Mesendoderm (in vitro differentiated cells): ENCODE data around the gene C2.
A peak's percentile ranks its signal among the peaks of the same experiment; 100 is the strongest.

Source experiments
- DNase-seq: peaks from one replicate; pipeline ENCODE4 v3.0.0; 2013
- H2AK5ac ChIP-seq: 2 replicates; pipeline ENCODE4 v1.6.1; 2013; ENCODE audit warnings: low read length, inconsistent platforms
- H2BK120ac ChIP-seq: 2 replicates; pipeline ENCODE4 v1.6.1; 2013; ENCODE audit warnings: low read depth, mild to moderate bottlenecking, low read length, moderate library complexity, mixed read lengths
- H2BK15ac ChIP-seq: replicated peaks from 2 replicates; pipeline ENCODE4 v1.6.1; 2013; ENCODE audit warnings: low read depth, mild to moderate bottlenecking, moderate library complexity
- H2BK5ac ChIP-seq: 2 replicates; pipeline ENCODE4 v1.6.1; 2013; ENCODE audit warnings: low read length, inconsistent platforms
- H3K18ac ChIP-seq: 2 replicates; pipeline ENCODE4 v1.6.1; 2013; ENCODE audit warnings: mild to moderate bottlenecking, low read length, mixed read lengths
- H3K23ac ChIP-seq: one replicate; pipeline ENCODE4 v1.6.1; 2013; ENCODE audit warnings: low read length
- H3K27ac ChIP-seq: 2 replicates; pipeline ENCODE4 v1.5.1; 2013; ENCODE audit warnings: low read depth, mild to moderate bottlenecking, inconsistent platforms, low read length, moderate library complexity
- H3K27me3 ChIP-seq: 2 replicates; pipeline ENCODE4 v1.6.1; 2013; ENCODE audit warnings: low read length, control low read depth, mild to moderate bottlenecking, inconsistent platforms; ENCODE audit not compliant: insufficient read depth, poor library complexity
- H3K36me3 ChIP-seq: 2 replicates; pipeline ENCODE4 v1.6.1; 2013; ENCODE audit warnings: low read length, inconsistent platforms; ENCODE audit not compliant: control insufficient read depth, insufficient read depth
- H3K4ac ChIP-seq: one replicate; pipeline ENCODE4 v1.6.1; 2013; ENCODE audit warnings: low read depth, mild to moderate bottlenecking, low read length, moderate library complexity
- H3K4me1 ChIP-seq: 2 replicates; pipeline ENCODE4 v1.6.1; 2013; ENCODE audit warnings: low read depth, low read length, inconsistent platforms; ENCODE audit not compliant: control insufficient read depth
- H3K4me2 ChIP-seq: 2 replicates; pipeline ENCODE4 v1.6.1; 2013; ENCODE audit warnings: low read length
- H3K4me3 ChIP-seq: 2 replicates; pipeline ENCODE4 v1.5.1; 2013; ENCODE audit warnings: mild to moderate bottlenecking, low read length
- H3K56ac ChIP-seq: one replicate; pipeline ENCODE4 v1.6.1; 2013; ENCODE audit warnings: low read length
- H3K79me1 ChIP-seq: 2 replicates; pipeline ENCODE4 v1.6.1; 2013; ENCODE audit warnings: low read length, inconsistent platforms
- H3K79me2 ChIP-seq: 2 replicates; pipeline ENCODE4 v1.6.1; 2013; ENCODE audit warnings: mild to moderate bottlenecking, low read length; ENCODE audit not compliant: control insufficient read depth, insufficient read depth
- H3K9ac ChIP-seq: 2 replicates; pipeline ENCODE4 v1.6.1; 2013; ENCODE audit warnings: low read length, inconsistent platforms
- H4K5ac ChIP-seq: one replicate; pipeline ENCODE4 v1.6.1; 2013; ENCODE audit warnings: low read length
- H4K8ac ChIP-seq: one replicate; pipeline ENCODE4 v1.6.1; 2013; ENCODE audit warnings: low read depth, mild to moderate bottlenecking, control low read depth, low read length, moderate library complexity
- WGBS: extraction: QIAGEN DNeasy Blood & Tissue Kit; methylation state at CpG from one replicate; pipeline ENCODE4 v1.1.7; 2013; ENCODE audit warnings: low lambda C conversion rate, missing lambda C conversion rate; ENCODE audit not compliant: insufficient coverage; ENCODE audit errors: extremely low coverage; 5-methylcytosine and 5-hydroxymethylcytosine counted together

The C2 gene

GRCh38 chr6:31948753-31949413 is 21.4 kb downstream of the C2 start:
- no peaks in the 10 kb centered on the region for H3K79me2 ChIP-seq
- no peaks in the 10 kb centered on the region for H3K4me1 ChIP-seq
- no peak overlapping the region for H3K18ac ChIP-seq
- H2BK120ac ChIP-seq: no peak overlapping the region
- H2BK15ac ChIP-seq: no peak overlapping the region
- H3K4ac ChIP-seq: no peak overlapping the region
- no peaks in the 10 kb centered on the region for H3K79me1 ChIP-seq
- H3K56ac ChIP-seq: no peak overlapping the region
- no peak overlapping the region for H4K8ac ChIP-seq
- no peak for DNase-seq
- H2BK5ac ChIP-seq: no peak overlapping the region
- no peak overlapping the region for H3K23ac ChIP-seq
- no peak overlapping the region for H4K5ac ChIP-seq
- H3K4me3 ChIP-seq: no peak overlapping the region
- peaks cover 2% of the 10 kb centered on the region for H3K36me3 ChIP-seq
- H3K27ac ChIP-seq: no peak overlapping the region
- no peak overlapping the region for H3K4me2 ChIP-seq
- H2AK5ac ChIP-seq: no peak overlapping the region
- no peaks in the 10 kb centered on the region for H3K27me3 ChIP-seq
- no peak overlapping the region for H3K9ac ChIP-seq
- WGBS: no CpG with 5 or more reads among the region's 6 CpGs

GRCh38 chr6:31949926-31950548 is 22.5 kb downstream of the C2 start:
- Histone ChIP-seq H3K4me3 (no peak overlapping the region), H3K36me3 (peaks cover 2% of the 10 kb centered on the region), H3K9ac (no peak overlapping the region), H3K18ac (no peak overlapping the region), H3K79me2 (no peaks in the 10 kb centered on the region), H4K8ac (no peak overlapping the region), H4K5ac (no peak overlapping the region), H3K27ac (no peak overlapping the region), H2BK120ac (no peak overlapping the region), H2AK5ac (no peak overlapping the region), H3K4me1 (no peaks in the 10 kb centered on the region), H2BK15ac (no peak overlapping the region), H2BK5ac (no peak overlapping the region), H3K56ac (no peak overlapping the region), H3K4me2 (no peak overlapping the region), H3K79me1 (no peaks in the 10 kb centered on the region), H3K23ac (no peak overlapping the region), H3K4ac (no peak overlapping the region), H3K27me3 (no peaks in the 10 kb centered on the region)
- WGBS: no CpG with 5 or more reads among the region's 7 CpGs
- no peak for DNase-seq

GRCh38 chr6:31952140-31952805 is 24.8 kb downstream of the C2 start:
- Histone ChIP-seq H4K5ac (no peak overlapping the region), H3K4me1 (no peaks in the 10 kb centered on the region), H3K79me1 (peaks cover 3% of the 10 kb centered on the region), H3K4me3 (no peak overlapping the region), H2BK5ac (no peak overlapping the region), H3K27ac (no peak overlapping the region), H2BK120ac (no peak overlapping the region), H2BK15ac (no peak overlapping the region), H4K8ac (no peak overlapping the region), H3K56ac (no peak overlapping the region), H3K27me3 (no peaks in the 10 kb centered on the region), H3K4ac (no peak overlapping the region), H3K23ac (no peak overlapping the region), H3K9ac (no peak overlapping the region), H3K18ac (no peak overlapping the region), H3K36me3 (peaks cover 6% of the 10 kb centered on the region), H3K4me2 (no peak overlapping the region), H3K79me2 (no peaks in the 10 kb centered on the region), H2AK5ac (no peak overlapping the region)
- DNase-seq: peak; percentile 60
- no CpG with 5 or more reads among the region's 5 CpGs for WGBS

- Histone ChIP-seq H3K79me2 (peaks cover 2% of the 10 kb centered on the region), H3K4me1 (peaks cover under 1% of the 10 kb centered on the region), H3K9ac (no peak overlapping the region), H4K5ac (no peak overlapping the region), H3K4me3 (no peak overlapping the region), H2BK120ac (no peak overlapping the region), H3K4me2 (no peak overlapping the region), H4K8ac (no peak overlapping the region), H3K4ac (no peak overlapping the region), H3K79me1 (peaks cover 3% of the 10 kb centered on the region), H3K27me3 (no peaks in the 10 kb centered on the region), H2BK5ac (no peak overlapping the region), H3K18ac (no peak overlapping the region), H2AK5ac (no peak overlapping the region), H3K27ac (no peak overlapping the region), H3K36me3 (peaks cover 6% of the 10 kb centered on the region), H3K23ac (no peak overlapping the region), H2BK15ac (no peak overlapping the region), H3K56ac (no peak overlapping the region)
- no peak for DNase-seq
- WGBS: no CpG with 5 or more reads among the region's 5 CpGs
Observed at GRCh38 chr6:31952890-31953289, 25.4 kb downstream of the C2 start.

- H3K23ac ChIP-seq: no peak overlapping the region
- no peak overlapping the region for H2BK5ac ChIP-seq
- peaks cover 14% of the 10 kb centered on the region for H3K79me2 ChIP-seq
- no peak overlapping the region for H3K4me2 ChIP-seq
- no peak overlapping the region for H4K5ac ChIP-seq
- no peak overlapping the region for H3K4me3 ChIP-seq
- no peak overlapping the region for H2BK120ac ChIP-seq
- H3K27me3 ChIP-seq: no peaks in the 10 kb centered on the region
- H3K36me3 ChIP-seq: peaks cover 6% of the 10 kb centered on the region
- H3K9ac ChIP-seq: no peak overlapping the region
- H2AK5ac ChIP-seq: no peak overlapping the region
- H4K8ac ChIP-seq: no peak overlapping the region
- H3K27ac ChIP-seq: no peak overlapping the region
- no peak overlapping the region for H3K18ac ChIP-seq
- H3K56ac ChIP-seq: no peak overlapping the region
- DNase-seq: no peak
- no peak overlapping the region for H3K4ac ChIP-seq
- no peak overlapping the region for H2BK15ac ChIP-seq
- no CpG with 5 or more reads among the region's 28 CpGs for WGBS
- peaks cover 14% of the 10 kb centered on the region for H3K79me1 ChIP-seq
- peaks cover 4% of the 10 kb centered on the region for H3K4me1 ChIP-seq
Observed at GRCh38 chr6:31954511-31954910, 27.0 kb downstream of the C2 start.
